ENCODE measurements around the gene KAT5.
"Not testable (repeated sequence)": the region's sequence is repeated elsewhere in the genome, so short reads cannot be mapped to it uniquely, and the experiment has no call there.

Gene KAT5

GRCh38 chr11:65710421-65710820 lies 1.6 kb upstream of the KAT5 start:
- no peak for DNase-seq

- DNase-seq: no peak
These were observed 603 bp downstream of the KAT5 start for GRCh38 chr11:65712633-65713076.

GRCh38 chr11:65713212-65713969 lies 1.3 kb downstream of the KAT5 start:
- no peak for DNase-seq

DNA sequence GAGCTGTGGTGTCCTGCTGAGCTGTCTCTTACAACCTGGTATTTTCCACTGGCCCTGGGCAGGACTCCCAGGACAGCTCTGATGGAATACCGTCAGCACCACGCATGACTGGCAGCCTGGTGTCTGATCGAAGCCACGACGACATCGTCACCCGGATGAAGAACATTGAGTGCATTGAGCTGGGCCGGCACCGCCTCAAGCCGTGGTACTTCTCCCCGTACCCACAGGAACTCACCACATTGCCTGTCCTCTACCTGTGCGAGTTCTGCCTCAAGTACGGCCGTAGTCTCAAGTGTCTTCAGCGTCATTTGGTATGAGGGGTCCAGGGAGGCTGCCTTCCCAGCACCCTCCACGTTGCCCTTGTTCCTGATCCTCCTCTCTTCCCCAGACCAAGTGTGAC lies 2.4 kb downstream of the KAT5 start:
- DNase-seq: no peak

GRCh38 chr11:65716302-65716701 lies 4.2 kb downstream of the KAT5 start:
- no peak for DNase-seq

DNA sequence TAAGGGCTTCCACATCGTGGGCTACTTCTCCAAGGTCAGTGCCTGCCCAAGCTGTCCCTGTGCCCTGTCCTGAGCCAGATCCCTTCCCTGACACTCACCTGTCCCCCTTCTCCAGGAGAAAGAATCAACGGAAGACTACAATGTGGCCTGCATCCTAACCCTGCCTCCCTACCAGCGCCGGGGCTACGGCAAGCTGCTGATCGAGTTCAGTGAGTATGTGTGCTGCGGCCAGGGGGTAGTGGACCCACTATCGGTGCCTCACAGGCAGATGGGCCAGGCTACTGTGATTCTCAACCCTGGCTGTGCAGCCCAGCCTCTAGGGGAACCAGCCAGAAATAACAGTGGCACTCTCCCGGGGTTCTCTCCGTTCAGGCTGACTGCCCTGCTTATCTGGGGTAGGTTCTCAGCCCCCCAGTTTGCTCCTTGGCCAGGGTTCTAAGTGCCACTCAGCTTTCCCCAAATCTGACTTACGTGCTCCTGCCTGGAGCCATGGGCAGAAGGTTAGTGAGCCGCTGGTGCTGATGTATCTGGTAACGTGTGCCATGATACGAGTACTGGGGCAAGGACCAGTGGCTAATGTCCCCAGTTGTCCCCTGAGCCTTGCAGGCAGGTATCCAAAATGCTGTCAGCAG lies 4.8 kb downstream of the KAT5 start:
- no peak for DNase-seq

- DNase-seq: no peak
These were observed 5.9 kb downstream of the KAT5 start for GRCh38 chr11:65717906-65718305.

DNA sequence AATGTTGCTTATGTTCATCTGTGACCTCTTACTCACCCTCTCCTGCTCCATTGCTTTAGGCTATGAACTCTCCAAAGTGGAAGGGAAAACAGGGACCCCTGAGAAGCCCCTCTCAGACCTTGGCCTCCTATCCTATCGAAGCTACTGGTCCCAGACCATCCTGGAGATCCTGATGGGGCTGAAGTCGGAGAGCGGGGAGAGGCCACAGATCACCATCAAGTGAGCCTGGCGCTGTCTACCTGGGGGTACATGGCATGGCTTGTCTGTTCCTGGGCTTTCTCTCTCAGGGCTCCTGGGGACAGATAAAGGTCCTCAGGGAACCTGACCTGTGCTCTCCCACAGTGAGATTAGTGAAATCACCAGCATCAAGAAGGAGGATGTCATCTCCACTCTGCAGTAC lies 6.5 kb downstream of the KAT5 start:
- DNase-seq: no peak

- no peak for DNase-seq
These were observed 7.0 kb downstream of the KAT5 start for GRCh38 chr11:65718964-65719492.

DNA sequence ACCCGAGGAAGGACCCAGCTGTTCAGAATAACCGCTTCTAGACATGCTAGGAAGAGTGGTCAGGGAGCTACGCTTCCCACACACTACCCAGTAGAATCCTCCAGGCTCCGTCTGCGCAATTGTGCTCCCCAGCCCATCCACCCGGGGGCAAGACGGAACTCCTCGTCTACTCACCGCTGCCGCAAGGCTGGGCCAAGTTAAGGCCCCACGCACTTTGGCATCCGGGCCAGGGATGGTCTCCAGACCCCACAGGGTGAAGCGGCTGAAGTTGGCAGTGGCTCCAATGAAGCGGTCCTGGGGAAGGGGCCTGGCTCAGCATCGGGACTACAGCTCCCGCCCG lies 7.8 kb downstream of the KAT5 start:
- no peak for DNase-seq

DNA sequence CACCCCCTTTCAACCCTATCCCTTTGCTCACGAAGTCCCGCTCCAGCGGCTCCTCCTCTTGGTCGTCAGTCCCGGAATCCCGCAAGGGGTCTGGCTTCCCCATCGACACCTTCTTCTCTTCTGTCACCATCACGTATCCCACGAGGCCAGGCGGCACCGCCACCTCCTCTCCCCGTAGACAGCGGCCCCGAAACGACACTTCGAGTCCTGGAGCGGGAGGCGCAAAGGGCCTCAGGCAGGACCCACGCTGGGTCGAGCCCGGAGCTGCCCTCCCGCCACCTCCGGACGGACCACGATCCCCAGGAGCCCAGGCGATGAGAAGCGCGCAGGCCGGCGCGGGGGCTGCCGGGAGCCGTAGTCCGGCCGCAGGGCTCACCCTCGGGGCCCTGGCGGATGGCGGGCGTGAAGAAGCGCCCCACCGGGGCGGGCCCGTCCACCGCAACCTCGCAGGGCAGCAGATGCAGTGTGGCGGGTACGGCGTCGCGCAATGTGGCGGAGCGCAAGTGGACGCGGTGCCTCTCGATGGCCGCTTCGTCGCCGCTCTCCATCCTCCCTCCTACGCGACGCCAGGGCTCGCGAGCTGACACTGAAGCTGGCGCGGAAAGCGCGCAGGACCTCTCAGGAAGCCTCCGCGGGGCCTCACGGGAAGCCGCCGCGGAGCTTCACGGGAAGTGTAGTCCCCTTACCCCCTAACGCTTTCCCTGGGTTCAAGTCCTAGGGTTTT lies 8.3 kb downstream of the KAT5 start, which contains the start of gene RNASEH2C:
TSS of gene RNASEH2C (minus strand) at position 588 of the 724 bp plus-strand sequence. CDS start at position 548, 40 bp downstream.
- DNase-seq: peak; percentile 94

DNA sequence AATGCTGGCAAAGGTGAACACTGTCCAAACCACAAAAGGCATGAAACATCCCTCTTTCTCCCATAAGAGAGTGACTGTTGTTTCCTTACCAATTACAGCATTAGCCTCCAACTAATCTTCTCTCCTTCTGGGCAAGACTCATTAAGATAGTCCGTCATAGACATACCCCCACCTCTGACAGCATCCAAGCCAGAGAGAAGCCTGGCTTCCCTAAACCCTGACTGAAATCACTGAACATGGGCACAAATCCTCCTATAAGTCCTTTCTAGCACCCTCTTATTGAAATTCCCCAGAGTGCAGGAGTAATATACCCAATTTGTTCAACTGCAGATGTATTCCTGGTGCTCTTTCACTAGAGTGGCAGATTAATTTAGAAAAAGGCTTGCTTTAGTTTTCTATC lies 10.2 kb downstream of the KAT5 start:
- DNase-seq: no peak

- DNase-seq: no peak
These were observed 14.6 kb downstream of the KAT5 start for GRCh38 chr11:65726660-65727059.

DNA sequence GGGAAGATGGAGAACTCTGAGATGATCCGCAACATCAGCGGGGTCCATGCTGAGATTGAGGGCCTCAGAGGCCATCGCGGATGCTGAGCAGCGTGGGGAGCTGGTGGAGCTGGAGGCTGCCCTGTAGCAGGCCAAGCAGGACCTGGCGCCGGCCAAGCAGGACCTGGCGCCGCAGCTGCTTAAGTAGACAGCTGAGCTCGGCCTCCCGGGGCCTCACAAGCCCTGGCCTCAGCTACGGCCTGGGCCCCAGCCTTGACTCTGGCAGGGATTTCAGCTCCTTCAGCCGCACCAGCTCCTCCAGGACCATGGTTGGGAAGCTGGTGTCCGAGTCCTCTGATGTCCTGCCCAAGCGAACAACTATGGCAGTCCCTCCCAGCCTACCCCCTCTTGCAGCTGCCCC lies 15.8 kb downstream of the KAT5 start:
- no peak for DNase-seq

DNA sequence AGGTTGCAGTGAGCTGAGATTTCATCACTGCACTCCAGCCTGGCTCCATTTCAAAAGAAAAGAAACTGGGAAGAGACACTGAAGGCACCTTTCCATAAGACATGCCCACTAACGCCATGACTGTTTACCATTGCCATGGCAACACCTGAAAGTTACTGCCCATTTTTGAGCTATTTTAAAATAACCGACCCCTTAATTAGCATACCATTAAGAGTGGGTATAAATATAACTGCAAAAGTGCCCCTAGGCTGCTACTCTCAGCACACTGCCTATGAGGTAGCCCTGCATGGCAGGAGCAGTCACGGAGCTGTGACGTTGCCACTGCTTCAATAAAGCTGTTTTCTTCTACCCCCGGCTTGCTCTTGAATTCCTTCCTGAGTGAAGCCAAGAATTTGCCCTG lies 18.4 kb downstream of the KAT5 start:
- no peak for DNase-seq

GRCh38 chr11:65735111-65735510 lies 23.1 kb downstream of the KAT5 start:
- not testable (repeated sequence) for DNase-seq

DNA sequence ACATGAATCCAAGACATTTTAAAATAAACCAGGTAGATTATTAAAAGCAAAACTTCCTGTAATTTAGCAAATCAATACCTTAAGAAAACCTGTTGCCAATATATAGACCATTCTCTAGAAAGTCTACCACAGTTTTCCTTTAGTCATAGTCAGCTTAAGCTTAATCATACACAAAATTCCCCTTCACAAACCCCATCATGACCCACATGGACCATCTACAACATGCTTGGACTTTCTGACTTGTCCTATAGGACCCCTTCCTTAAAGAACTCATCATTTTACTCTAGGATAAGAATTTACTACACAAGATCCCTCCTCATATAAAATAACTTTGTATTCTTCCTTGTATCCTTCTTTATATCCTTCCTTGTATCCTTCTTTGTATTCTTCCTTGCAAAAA lies 24.8 kb downstream of the KAT5 start:
- no peak for DNase-seq

GRCh38 chr11:65739022-65739421 lies 27.0 kb downstream of the KAT5 start:
- no peak for DNase-seq

- DNase-seq: no peak
These were observed 29.1 kb downstream of the KAT5 start for GRCh38 chr11:65741185-65741584.

DNA sequence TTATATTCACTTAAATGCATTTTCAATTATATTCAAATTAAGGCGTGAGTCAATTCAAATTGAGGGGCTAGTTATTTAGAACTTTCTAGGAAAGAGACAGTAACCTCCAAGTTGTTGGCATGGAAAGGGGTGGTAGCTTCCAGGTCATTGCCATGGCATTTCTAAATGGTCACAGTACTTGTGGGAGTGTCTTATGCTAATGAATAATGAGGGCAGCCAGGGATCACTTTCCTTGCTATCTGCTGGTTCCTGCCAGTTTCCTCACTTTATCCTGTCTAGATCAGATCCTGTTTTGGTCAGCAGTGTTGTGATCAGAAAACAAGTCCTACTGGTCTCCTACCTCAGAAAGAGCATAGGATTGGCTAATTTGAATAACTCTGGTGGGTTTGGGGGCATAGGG lies 30.3 kb downstream of the KAT5 start:
- DNase-seq: no peak

DNA sequence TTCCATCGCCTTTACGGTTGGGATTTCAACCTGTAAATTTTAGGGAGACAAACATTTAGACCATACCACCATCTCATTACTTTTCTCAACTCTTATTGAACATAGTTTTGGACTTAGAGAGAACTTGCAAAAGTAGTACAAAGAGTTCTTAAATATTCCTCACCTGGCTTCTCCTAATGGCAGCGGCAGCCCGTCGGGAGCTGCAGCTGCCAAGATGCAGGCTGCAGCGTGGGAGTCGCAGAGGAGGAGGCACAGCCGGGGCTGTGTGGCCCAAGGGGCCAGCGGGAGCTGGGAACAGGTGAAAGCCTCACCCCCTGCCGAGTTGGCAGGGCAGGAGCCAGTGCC lies 31.6 kb downstream of the KAT5 start:
- no peak for DNase-seq

- DNase-seq: no peak
These were observed 32.1 kb downstream of the KAT5 start for GRCh38 chr11:65744026-65744698.

- DNase-seq: no peak
These were observed 32.6 kb downstream of the KAT5 start for GRCh38 chr11:65744699-65745042.

Data from midbrain (tissue), 1 donor.